Upper lobe of left lung (tissue), 4 donors: ENCODE results near the gene AHRR.

ENCODE experiments used
- EP300 ChIP-seq, 4 donors: sonication (generic); formaldehyde crosslinking; IDR thresholded peaks; one replicate each; pipeline ENCODE4 v1.5.1; 2017; ENCODE audit warnings: antibody characterized with exemption in 4 of 4, control low read depth in 2 of 4
- TF ChIP-seq, protein P1 (sequence below), 6 experiments: fragments of 450-650 bp in 4 of 6; fragments of 200-600 bp in 2 of 6; sonication (generic) in 2 of 6; IDR thresholded peaks; one replicate each; pipeline ENCODE4 v1.5.1; 2016 to 2019; ENCODE audit warnings: antibody characterized with exemption in 6 of 6

DNA sequence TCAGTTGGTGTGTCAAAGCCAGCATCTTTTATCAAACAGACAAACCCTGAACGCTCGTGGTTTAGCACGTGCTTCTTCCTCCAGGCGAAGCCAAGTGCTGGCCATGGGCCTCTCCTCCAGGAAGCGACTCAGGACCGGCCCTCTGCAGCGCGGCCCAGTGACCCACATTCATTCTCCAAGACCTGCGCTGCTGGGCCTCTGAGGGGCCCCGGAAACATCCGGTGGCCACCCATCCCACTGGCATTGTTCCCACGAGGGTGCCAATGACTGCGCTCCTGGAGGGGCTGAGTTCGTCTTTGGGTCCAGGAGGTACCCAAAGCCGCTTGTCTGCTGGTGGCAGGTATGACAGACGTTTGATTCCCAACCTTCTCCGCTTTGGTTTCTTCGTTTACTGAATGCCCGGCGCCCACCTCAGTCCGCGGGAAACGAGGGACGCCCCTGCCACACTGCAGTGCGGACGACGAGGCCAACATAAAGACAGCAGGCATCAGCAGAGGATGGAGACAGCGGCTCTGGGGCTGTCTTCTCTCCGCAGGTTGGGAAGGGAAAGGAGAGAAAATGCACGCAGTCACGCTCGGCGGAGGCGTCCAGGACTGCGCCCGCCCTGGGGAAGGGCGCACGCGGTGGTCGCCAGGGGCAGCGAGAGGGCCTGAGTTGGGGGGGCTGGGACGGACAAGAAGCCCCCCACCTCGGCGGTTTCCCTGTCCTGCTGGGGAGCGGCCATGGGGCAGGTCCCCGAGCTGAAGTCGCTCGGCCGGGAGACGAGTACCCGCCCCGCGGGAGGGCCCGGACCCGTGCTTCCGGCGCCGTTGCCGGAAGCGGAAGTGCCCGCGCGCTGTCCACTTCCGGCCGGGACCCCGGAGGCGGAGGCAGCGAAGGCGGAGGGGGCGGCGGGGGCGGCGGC lies 121.1 kb downstream of the AHRR start, which contains the start of gene EXOC3:
- TF ChIP-seq, protein P1, sequence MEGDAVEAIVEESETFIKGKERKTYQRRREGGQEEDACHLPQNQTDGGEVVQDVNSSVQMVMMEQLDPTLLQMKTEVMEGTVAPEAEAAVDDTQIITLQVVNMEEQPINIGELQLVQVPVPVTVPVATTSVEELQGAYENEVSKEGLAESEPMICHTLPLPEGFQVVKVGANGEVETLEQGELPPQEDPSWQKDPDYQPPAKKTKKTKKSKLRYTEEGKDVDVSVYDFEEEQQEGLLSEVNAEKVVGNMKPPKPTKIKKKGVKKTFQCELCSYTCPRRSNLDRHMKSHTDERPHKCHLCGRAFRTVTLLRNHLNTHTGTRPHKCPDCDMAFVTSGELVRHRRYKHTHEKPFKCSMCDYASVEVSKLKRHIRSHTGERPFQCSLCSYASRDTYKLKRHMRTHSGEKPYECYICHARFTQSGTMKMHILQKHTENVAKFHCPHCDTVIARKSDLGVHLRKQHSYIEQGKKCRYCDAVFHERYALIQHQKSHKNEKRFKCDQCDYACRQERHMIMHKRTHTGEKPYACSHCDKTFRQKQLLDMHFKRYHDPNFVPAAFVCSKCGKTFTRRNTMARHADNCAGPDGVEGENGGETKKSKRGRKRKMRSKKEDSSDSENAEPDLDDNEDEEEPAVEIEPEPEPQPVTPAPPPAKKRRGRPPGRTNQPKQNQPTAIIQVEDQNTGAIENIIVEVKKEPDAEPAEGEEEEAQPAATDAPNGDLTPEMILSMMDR (IDR thresholded peaks at IDR 0.05) = peak in 1 of 6 experiments; percentile 5
- TF ChIP-seq EP300 (IDR thresholded peaks at IDR 0.05) = no peak
